Tibial nerve (tissue), 3 donors: ENCODE results near the gene PVALEF.

Experiments
- CTCF ChIP-seq, 5 experiments: fragments of 200-600 bp in 3 of 5; fragments of 450-650 bp in 2 of 5; sonication (generic) in 3 of 5; IDR thresholded peaks; one replicate each; pipeline ENCODE4 v1.5.1; 2016 to 2019; ENCODE audit warnings: antibody characterized with exemption in 5 of 5, mild to moderate bottlenecking in 3 of 5, moderate library complexity in 2 of 5
- POLR2A ChIP-seq, 2 donors: fragments of 450-650 bp; IDR thresholded peaks; one replicate each; pipeline ENCODE4 v1.6.1; 2017; ENCODE audit warnings: antibody characterized with exemption in 2 of 2, mild to moderate bottlenecking in 2 of 2, moderate library complexity in 2 of 2

- TF ChIP-seq CTCF (IDR thresholded peaks at IDR 0.05) (no peak), POLR2A (IDR thresholded peaks at IDR 0.05) (no peak)
Observed at GRCh38 chr17:81161536-81161935, 3.8 kb upstream of the PVALEF start.
